WTC11 (cell line): ENCODE data around the gene FARSA.

Source experiments
- MAX ChIP-seq: sonication (generic); formaldehyde crosslinking; IDR thresholded peaks from 2 replicates; pipeline ENCODE4 v1.8.0; 2022; ENCODE audit warnings: mild to moderate bottlenecking, missing genetic modification reagents
- PREB ChIP-seq: sonication (generic); formaldehyde crosslinking; IDR thresholded peaks from 2 replicates; pipeline ENCODE4 v1.8.1; 2022; ENCODE audit warnings: mild to moderate bottlenecking, missing genetic modification reagents, moderate library complexity, borderline replicate concordance
- TEAD4 ChIP-seq: sonication (generic); formaldehyde crosslinking; IDR thresholded peaks from 2 replicates; pipeline ENCODE4 v1.8.0; 2022; ENCODE audit warnings: mild to moderate bottlenecking, missing genetic modification reagents
- ZBTB21 ChIP-seq: sonication (generic); formaldehyde crosslinking; IDR thresholded peaks from 2 replicates; pipeline ENCODE4 v1.8.1; 2023; ENCODE audit warnings: mild to moderate bottlenecking, missing genetic modification reagents, borderline replicate concordance
- ZNF671 ChIP-seq: fragments of 250-450 bp; sonication (Bioruptor Pico); IDR thresholded peaks from 2 replicates; pipeline ENCODE4 v1.8.0; 2021; ENCODE audit warnings: mild to moderate bottlenecking
- TF ChIP-seq, protein P1 (sequence below): fragments of 200-600 bp; IDR thresholded peaks from 2 replicates; pipeline ENCODE4 v1.8.0; 2022; ENCODE audit warnings: antibody characterized with exemption
- TF ChIP-seq, protein P2 (sequence below): sonication (generic); formaldehyde crosslinking; IDR thresholded peaks from 2 replicates; pipeline ENCODE4 v1.8.0; 2022; ENCODE audit warnings: mild to moderate bottlenecking, missing genetic modification reagents
- TF ChIP-seq, protein P3 (sequence below): sonication (generic); formaldehyde crosslinking; IDR thresholded peaks from 2 replicates; pipeline ENCODE4 v1.8.1; 2022; ENCODE audit warnings: low read depth, missing genetic modification reagents, borderline replicate concordance

DNA sequence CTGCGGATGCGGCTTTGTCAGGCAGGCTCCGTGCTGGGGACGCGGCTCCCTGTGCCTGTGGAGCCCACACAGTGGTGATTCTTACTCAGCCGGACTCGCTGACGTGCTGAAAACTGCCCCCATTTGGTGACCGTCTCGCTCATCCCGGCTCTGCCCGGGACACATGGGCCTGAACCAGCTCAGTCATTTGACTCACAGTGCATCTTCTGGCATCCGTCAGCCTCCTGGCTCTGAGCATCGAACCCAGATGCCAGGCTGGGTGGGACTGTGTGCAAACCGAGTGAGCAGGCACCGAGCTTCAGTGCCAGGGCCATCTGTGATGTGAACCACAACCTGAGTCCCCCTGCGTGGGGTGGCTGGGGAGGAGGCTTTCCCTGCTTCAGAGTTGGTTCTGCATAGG lies 37.1 kb downstream of the FARSA start:
- TF ChIP-seq, protein P1, sequence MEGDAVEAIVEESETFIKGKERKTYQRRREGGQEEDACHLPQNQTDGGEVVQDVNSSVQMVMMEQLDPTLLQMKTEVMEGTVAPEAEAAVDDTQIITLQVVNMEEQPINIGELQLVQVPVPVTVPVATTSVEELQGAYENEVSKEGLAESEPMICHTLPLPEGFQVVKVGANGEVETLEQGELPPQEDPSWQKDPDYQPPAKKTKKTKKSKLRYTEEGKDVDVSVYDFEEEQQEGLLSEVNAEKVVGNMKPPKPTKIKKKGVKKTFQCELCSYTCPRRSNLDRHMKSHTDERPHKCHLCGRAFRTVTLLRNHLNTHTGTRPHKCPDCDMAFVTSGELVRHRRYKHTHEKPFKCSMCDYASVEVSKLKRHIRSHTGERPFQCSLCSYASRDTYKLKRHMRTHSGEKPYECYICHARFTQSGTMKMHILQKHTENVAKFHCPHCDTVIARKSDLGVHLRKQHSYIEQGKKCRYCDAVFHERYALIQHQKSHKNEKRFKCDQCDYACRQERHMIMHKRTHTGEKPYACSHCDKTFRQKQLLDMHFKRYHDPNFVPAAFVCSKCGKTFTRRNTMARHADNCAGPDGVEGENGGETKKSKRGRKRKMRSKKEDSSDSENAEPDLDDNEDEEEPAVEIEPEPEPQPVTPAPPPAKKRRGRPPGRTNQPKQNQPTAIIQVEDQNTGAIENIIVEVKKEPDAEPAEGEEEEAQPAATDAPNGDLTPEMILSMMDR, result no peak
- TF ChIP-seq MAX (no peak), ZBTB21 (CRISPR knock-in tag) (no peak), TEAD4 (CRISPR knock-in tag) (no peak), PREB (CRISPR knock-in tag) (no peak), ZNF671 (no peak)
- TF ChIP-seq, protein P2, sequence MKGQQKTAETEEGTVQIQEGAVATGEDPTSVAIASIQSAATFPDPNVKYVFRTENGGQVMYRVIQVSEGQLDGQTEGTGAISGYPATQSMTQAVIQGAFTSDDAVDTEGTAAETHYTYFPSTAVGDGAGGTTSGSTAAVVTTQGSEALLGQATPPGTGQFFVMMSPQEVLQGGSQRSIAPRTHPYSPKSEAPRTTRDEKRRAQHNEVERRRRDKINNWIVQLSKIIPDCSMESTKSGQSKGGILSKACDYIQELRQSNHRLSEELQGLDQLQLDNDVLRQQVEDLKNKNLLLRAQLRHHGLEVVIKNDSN (CRISPR knock-in tag), result no peak
- TF ChIP-seq, protein P3, sequence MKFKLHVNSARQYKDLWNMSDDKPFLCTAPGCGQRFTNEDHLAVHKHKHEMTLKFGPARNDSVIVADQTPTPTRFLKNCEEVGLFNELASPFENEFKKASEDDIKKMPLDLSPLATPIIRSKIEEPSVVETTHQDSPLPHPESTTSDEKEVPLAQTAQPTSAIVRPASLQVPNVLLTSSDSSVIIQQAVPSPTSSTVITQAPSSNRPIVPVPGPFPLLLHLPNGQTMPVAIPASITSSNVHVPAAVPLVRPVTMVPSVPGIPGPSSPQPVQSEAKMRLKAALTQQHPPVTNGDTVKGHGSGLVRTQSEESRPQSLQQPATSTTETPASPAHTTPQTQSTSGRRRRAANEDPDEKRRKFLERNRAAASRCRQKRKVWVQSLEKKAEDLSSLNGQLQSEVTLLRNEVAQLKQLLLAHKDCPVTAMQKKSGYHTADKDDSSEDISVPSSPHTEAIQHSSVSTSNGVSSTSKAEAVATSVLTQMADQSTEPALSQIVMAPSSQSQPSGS (CRISPR knock-in tag), result no peak
